22Rv1 (cell line): ENCODE data around the gene KLF6.

Source experiments
- H3K27ac ChIP-seq: fragments of 450-650 bp; 2 replicates; pipeline ENCODE4 v1.5.1; 2017
- ZFX ChIP-seq: fragments of 450-650 bp; IDR thresholded peaks from 2 replicates; pipeline ENCODE4 v1.6.1; 2017; ENCODE audit warnings: antibody characterized with exemption, borderline replicate concordance
- TF ChIP-seq, protein P1 (sequence below): fragments of 450-650 bp; IDR thresholded peaks from 2 replicates; pipeline ENCODE4 v1.5.1; 2017; ENCODE audit warnings: mild to moderate bottlenecking

Gene KLF6

GRCh38 chr10:3758491-3758970 is 26.5 kb downstream of the KLF6 start:
- no peak for TF ChIP-seq ZFX
- TF ChIP-seq, protein P1, sequence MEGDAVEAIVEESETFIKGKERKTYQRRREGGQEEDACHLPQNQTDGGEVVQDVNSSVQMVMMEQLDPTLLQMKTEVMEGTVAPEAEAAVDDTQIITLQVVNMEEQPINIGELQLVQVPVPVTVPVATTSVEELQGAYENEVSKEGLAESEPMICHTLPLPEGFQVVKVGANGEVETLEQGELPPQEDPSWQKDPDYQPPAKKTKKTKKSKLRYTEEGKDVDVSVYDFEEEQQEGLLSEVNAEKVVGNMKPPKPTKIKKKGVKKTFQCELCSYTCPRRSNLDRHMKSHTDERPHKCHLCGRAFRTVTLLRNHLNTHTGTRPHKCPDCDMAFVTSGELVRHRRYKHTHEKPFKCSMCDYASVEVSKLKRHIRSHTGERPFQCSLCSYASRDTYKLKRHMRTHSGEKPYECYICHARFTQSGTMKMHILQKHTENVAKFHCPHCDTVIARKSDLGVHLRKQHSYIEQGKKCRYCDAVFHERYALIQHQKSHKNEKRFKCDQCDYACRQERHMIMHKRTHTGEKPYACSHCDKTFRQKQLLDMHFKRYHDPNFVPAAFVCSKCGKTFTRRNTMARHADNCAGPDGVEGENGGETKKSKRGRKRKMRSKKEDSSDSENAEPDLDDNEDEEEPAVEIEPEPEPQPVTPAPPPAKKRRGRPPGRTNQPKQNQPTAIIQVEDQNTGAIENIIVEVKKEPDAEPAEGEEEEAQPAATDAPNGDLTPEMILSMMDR: no peak
- no peak overlapping the region for H3K27ac ChIP-seq

DNA sequence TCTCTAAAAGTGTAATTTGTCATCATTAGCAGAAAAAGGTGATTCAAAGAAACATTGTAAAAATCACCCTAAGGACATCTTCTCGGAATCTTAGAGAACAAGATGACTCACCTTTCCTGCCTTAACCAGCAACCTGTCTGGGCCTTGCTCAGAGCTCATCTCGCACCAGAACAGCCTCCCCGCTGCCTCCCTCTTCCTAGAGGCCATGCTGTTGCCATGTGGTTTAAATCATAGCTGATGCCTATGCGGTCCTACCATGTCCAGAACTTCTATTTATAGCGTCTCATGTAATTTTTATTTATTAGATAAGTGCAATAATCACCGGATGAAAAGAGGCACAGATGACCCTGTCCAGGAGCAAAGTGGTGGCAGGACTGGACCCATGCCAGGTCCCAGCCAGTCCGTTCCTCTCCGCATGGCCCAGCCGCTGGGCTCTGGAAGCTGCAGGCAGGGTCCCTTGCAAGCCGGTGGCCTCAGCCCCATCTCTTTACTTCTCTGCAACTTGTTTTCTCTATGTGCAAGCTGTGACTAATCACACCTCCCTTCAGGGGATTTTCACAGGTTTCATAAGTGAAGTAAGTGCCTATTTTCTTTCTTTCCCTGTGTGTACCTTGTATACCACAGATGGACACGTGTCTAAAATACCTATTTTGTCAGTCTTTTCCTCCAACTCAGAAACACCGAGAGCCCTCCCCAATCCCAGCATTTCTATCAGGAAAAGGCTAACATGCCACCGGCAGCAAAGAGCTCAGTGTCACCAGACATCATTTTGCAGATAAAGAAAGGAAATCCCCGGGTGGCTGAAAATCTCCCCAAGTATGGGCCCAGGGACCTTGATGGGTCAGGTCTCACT is 27.1 kb downstream of the KLF6 start:
- TF ChIP-seq ZFX: no peak
- TF ChIP-seq, protein P1: no peak
- H3K27ac ChIP-seq: no peak overlapping the region

- no peak overlapping the region for H3K27ac ChIP-seq
- TF ChIP-seq, protein P1: no peak
- TF ChIP-seq ZFX: no peak
Observed at GRCh38 chr10:3757250-3757637, 27.8 kb downstream of the KLF6 start.

DNA sequence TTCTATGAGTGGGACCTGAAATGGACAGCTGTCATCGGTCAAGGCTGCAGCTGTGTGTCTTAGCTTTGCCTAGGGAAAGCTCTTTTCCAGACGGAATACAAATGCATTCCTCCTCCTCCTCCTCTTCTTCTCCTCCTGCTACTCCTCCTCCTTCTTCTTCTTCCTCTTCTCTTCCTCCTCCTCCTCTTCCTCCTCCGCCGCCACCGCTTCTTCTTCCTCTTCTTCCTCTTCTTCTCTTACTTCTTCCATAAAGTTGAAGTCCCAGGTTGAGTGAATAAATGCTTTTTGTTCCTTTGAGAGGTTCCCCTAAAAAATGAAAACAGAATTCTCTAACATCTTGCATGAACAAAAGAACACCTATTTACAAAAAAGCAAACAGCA is 28.7 kb downstream of the KLF6 start:
- no peak for TF ChIP-seq ZFX
- H3K27ac ChIP-seq: no peak overlapping the region

DNA sequence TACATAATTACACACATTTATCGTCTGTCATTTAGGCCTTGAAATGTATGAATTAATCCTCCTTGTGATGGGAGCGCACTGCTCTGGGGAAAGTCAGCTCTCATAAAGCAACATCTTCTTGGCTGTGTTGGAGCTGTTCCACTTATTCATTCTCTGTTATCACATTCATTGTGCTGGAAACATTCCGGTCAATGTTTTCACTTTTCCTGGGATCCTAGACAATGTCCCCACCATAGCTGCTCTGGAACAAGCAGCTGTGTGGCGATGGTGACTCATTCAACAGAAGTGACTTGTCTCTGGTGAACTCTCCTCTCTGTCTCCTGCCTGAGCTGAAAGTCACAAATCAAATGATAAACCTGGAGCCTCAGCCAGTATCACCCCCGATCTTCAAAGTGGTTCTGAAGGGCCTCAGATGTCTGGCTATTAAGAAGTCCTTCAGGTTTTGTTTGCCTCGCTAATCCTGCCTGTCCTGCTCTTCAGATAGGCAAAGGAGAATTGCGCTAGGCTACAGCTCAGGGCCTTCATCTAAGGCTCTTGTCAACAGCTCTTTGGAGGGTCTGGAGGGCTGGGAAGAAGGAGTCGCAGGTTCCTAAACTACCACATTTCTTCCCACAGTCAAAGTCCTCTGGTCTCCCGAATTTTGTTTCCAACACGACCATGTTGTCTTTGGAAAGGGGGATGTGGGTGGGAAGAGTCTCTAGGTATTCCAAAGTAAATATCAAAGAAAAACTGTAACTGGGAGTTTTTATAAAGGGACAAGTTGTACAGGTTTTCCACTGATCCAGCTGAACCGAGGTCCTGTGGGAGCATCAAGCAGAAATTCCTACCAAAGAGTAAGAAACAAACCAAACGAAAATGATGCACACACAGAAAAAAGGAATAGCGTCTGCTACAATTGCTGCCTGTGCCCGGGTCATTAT is 29.3 kb downstream of the KLF6 start:
- no peak overlapping the region for H3K27ac ChIP-seq
- TF ChIP-seq, protein P1: no peak
- no peak for TF ChIP-seq ZFX

GRCh38 chr10:3754727-3755439 is 30.1 kb downstream of the KLF6 start:
- no peak for TF ChIP-seq ZFX
- TF ChIP-seq, protein P1: no peak
- H3K27ac ChIP-seq: no peak overlapping the region

DNA sequence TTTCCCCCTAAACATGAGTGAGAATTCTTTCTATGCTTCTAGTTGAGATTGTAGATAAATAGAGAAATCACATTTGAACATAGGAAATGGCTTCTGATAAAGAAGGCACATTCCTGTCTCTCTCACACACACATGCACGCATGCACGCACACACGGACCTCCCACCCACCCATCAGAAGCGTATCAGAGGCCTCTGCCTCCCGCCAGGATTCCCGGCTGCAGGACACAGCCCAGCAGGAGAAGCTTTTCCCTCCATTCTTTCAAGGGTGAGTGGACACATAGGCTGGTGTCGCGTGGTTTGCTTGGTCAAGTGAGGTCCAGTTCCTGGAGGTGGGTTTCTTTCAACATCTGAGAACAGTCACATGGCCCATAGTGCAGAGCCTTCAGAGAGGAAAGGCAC is 34.2 kb downstream of the KLF6 start:
- TF ChIP-seq, protein P1: no peak
- no peak for TF ChIP-seq ZFX
- no peak overlapping the region for H3K27ac ChIP-seq
